ENCODE data around the gene GAS7. TPM values are rescaled to one million over a fixed set of nuclear protein-coding genes. Genes with fewer than 3 reads are reported as not detected.
A peak's percentile ranks its signal among the peaks of the same experiment; 100 is the strongest.

Gene GAS7
- total and polyA plus RNA-seq, 2 of the 13 experiments (the other 11 are each of a cell fraction or from before 2014, with no cell fraction given), result 1.0 to 5.2 TPM

- TF ChIP-seq HNRNPH1 (optimal IDR thresholded peaks at IDR 0.05; ENCODE audit: low read depth, low read length) (no peak), MAFF (IDR thresholded peaks at IDR 0.05; ENCODE audit: low read depth, low read length) (peak; percentile 85), ZC3H13 (CRISPR knock-in tag; IDR thresholded peaks at IDR 0.05) (no peak), MAFK (conservative IDR thresholded peaks at IDR 0.05 in 1 of 2, IDR thresholded peaks at IDR 0.05 in 1 of 2; ENCODE audit: low read length in 2 of 2) (peak; percentile 81 to 91)
- TF ChIP-seq, protein P1, sequence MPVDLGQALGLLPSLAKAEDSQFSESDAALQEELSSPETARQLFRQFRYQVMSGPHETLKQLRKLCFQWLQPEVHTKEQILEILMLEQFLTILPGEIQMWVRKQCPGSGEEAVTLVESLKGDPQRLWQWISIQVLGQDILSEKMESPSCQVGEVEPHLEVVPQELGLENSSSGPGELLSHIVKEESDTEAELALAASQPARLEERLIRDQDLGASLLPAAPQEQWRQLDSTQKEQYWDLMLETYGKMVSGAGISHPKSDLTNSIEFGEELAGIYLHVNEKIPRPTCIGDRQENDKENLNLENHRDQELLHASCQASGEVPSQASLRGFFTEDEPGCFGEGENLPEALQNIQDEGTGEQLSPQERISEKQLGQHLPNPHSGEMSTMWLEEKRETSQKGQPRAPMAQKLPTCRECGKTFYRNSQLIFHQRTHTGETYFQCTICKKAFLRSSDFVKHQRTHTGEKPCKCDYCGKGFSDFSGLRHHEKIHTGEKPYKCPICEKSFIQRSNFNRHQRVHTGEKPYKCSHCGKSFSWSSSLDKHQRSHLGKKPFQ (CRISPR knock-in tag; IDR thresholded peaks at IDR 0.05; ENCODE audit: insufficient replicate concordance), result no peak
Observed at GRCh38 chr17:10247810-10248209, 49.4 kb upstream of the GAS7 start (continued).

DNA sequence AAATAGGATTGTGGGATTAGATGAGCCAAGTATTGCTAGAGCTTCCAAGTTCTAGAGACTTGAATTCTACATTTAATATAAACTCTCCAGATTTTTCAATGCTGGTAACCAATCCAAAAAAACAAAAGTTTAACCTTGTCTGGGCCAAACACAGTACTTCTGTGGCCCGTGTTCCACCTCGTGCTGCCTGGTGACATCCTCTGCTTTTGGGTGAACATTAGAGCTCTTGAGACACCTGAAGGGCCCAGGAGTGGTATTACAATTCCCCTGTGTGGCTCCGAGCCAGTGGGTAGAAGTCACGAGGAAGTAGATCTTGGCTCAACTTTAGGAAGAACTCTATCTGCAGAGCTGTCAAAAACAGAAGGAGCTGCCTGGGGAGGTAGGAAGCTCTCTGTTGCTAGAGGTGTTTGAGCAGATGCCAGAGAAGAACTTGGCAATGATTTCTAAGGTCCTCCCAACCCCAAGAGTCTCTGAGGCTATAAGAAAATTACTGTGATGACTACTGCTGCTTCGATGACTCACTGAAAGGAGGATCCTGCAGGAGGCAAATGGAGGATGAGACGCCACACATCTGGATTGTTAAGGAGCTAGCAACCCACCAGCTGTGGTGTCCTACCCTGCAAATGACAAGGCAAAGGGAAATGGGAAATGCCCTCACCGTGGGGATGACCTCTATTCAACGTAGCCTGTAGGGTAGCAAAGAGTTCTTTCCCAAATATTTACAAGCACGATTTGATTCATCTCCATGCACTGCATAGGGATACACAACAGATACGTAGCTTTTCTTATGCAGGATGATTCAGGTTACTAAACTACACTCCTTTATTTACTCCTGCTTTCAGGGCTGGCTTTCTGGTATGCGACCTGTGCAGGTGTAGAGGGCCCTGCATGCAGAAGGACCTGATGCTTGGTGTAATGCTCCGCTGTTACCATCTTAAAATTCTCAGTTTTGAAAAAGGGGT is 45.8 kb upstream of the GAS7 start:
- CTCF ChIA-PET (ENCODE audit: low intra/inter-chr PET ratio, low total read pairs), result no interaction called here
- in situ Hi-C loops (cut with HindIII; ENCODE audit: extremely low pct_ligation_motif_present, low pct_unique_long_range_greater_than_20kb), result no loop called here
- FAIRE-seq, result no peak

More for the DNA sequence above, 45.8 kb upstream of the GAS7 start:
- Histone ChIP-seq H4K20me1 (ENCODE audit: insufficient read depth, low read length) (no peaks in the 10 kb centered on the region), H3K4me1 (ENCODE audit: insufficient read depth, low read length) (no peaks in the 10 kb centered on the region), H3K4me3 (replicated peaks in 1 of 3; ENCODE audit: insufficient read depth in 1 of 3, low read depth in 2 of 3, low read length in 3 of 3) (no peak overlapping the region), H3K79me2 (ENCODE audit: insufficient read depth, low read length) (no peaks in the 10 kb centered on the region), H3K36me3 (replicated peaks in 1 of 2; ENCODE audit: control insufficient read depth in 1 of 2, insufficient read depth in 2 of 2, low read length in 2 of 2) (no peaks in the 10 kb centered on the region), H3K27ac (ENCODE audit: extremely low read length, insufficient read depth, low read length) (no peak overlapping the region), H3K27me3 (ENCODE audit: control insufficient read depth in 1 of 2, insufficient read depth in 2 of 2, low read length in 2 of 2) (peaks cover 0 to 4% of the 10 kb centered on the region in 2 experiments; a peak in 1 of 5 replicates), H3K4me2 (ENCODE audit: low read depth, low read length) (no peak overlapping the region), H3K9me3 (ENCODE audit: low read length) (no peaks in the 10 kb centered on the region), H2AFZ (ENCODE audit: low read length) (no peak overlapping the region), H3K9ac (ENCODE audit: insufficient read depth, low read depth, low read length) (no peak overlapping the region)
- no peak for TF ChIP-seq HCFC1 (IDR thresholded peaks at IDR 0.05; ENCODE audit: low read depth, low read length)
- no peak for TF ChIP-seq PCBP1 (IDR thresholded peaks at IDR 0.05; ENCODE audit: borderline replicate concordance, low read depth, low read length)
- no peak for TF ChIP-seq ZNF224 (CRISPR knock-in tag; IDR thresholded peaks at IDR 0.05)
- no peak for TF ChIP-seq ZBED4 (CRISPR knock-in tag; IDR thresholded peaks at IDR 0.05; ENCODE audit: borderline replicate concordance)
- TF ChIP-seq ZNF660 (CRISPR knock-in tag; IDR thresholded peaks at IDR 0.05; ENCODE audit: borderline replicate concordance, low read depth), result no peak
- POLR2A ChIA-PET, result no interaction called here
- BruUV-seq (replicated peaks), result no TSS peak
- no peak for ATAC-seq
- intact Hi-C loops (cut with micrococcal nuclease; ENCODE audit: unreplicated experiment), result no loop called here
- DNase-seq (ENCODE audit: low spot score), result no peak
- WGBS (ENCODE audit: low lambda C conversion rate), result 15% methylated on average over 12 of the region's 12 CpGs
